Uterus (tissue), 2 donors: ENCODE results near the gene PLRG1.
A peak's percentile ranks its signal among the peaks of the same experiment; 100 is the strongest.

ENCODE experiments used
- POLR2A ChIP-seq, 2 donors: fragments of 450-650 bp; IDR thresholded peaks; one replicate each; pipeline ENCODE4 v1.6.1; 2016; ENCODE audit warnings: antibody characterized with exemption in 2 of 2, mild to moderate bottlenecking in 1 of 2, moderate library complexity in 1 of 2
- TF ChIP-seq, protein P1 (sequence below), 4 experiments: fragments of 200-600 bp in 2 of 4; fragments of 450-650 bp in 2 of 4; sonication (generic) in 2 of 4; IDR thresholded peaks; one replicate each; pipeline ENCODE4 v1.5.1; 2016 to 2019; ENCODE audit warnings: antibody characterized with exemption in 4 of 4, mild to moderate bottlenecking in 2 of 4, moderate library complexity in 1 of 4

DNA sequence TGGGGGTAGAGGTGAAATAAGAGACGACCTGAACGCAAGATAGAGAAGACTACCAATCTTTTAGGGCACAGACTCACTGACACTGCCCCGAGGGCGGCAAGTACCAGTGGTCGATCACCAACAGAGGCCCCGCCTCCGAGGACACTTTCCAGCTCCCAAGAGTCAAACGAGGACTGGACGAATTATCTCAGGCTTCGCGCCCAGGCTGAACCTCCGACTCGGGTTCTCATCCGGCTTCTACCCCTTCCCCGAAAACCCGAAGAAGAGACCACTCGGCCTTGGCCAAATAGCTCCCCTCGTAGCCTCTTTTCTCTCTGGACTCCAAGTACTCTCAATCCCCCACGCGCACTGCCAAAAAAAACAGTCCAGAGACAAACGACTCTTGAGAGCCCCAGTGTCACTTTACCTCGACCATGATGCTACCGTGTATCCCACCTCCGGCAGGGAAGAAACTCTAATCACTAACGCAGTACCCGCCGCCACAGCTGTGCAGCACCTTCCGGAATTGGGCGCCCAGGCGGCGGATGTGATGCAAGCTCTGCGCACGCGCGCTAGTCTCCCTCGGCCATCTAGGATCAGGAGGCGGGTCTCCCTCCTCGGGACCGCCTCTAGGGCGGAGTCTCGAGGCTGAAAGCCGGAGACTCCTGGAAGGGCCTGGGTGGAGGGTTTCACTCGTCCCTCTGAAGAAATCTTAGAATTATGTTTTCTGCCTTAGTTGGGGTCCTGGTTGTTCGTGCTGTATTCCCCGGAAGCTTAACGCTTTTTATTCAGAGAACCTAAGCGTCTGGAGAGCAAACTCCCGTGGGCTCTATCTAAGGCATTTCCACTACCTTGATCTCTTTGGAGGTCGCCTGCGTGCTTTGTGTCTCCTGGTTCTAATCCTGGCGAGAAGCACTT is at the start of gene PLRG1:
- TF ChIP-seq, protein P1, sequence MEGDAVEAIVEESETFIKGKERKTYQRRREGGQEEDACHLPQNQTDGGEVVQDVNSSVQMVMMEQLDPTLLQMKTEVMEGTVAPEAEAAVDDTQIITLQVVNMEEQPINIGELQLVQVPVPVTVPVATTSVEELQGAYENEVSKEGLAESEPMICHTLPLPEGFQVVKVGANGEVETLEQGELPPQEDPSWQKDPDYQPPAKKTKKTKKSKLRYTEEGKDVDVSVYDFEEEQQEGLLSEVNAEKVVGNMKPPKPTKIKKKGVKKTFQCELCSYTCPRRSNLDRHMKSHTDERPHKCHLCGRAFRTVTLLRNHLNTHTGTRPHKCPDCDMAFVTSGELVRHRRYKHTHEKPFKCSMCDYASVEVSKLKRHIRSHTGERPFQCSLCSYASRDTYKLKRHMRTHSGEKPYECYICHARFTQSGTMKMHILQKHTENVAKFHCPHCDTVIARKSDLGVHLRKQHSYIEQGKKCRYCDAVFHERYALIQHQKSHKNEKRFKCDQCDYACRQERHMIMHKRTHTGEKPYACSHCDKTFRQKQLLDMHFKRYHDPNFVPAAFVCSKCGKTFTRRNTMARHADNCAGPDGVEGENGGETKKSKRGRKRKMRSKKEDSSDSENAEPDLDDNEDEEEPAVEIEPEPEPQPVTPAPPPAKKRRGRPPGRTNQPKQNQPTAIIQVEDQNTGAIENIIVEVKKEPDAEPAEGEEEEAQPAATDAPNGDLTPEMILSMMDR (IDR thresholded peaks at IDR 0.05) = peak; percentile 35 to 63 (median 50)
- peak; percentile 70 to 84 for TF ChIP-seq POLR2A (IDR thresholded peaks at IDR 0.05)
